HEK293 (cell line): ENCODE measurements around the gene BCR.

ENCODE experiments used
- ELK4 ChIP-seq: IDR thresholded peaks from 2 replicates; pipeline ENCODE4 v1.6.1; 2011; ENCODE audit warnings: mild to moderate bottlenecking, low read depth, low read length, borderline replicate concordance
- GLIS1 ChIP-seq: fragments of 450-650 bp; formaldehyde crosslinking; IDR thresholded peaks from 2 replicates; pipeline ENCODE4 v1.5.1; 2016; ENCODE audit warnings: missing biosample characterization, missing genetic modification characterization
- MZF1 ChIP-seq: fragments of 450-650 bp; formaldehyde crosslinking; IDR thresholded peaks from 2 replicates; pipeline ENCODE4 v1.5.1; 2017; ENCODE audit warnings: missing biosample characterization, missing genetic modification characterization, borderline replicate concordance
- PATZ1 ChIP-seq: fragments of 450-650 bp; formaldehyde crosslinking; IDR thresholded peaks from 2 replicates; pipeline ENCODE4 v1.5.1; 2016; ENCODE audit warnings: missing biosample characterization, missing genetic modification characterization
- SP2 ChIP-seq: fragments of 450-650 bp; formaldehyde crosslinking; IDR thresholded peaks from 2 replicates; pipeline ENCODE4 v1.5.1; 2016; ENCODE audit warnings: missing biosample characterization, missing genetic modification characterization
- SP7 ChIP-seq: fragments of 450-650 bp; formaldehyde crosslinking; IDR thresholded peaks from 2 replicates; pipeline ENCODE4 v1.5.1; 2016; ENCODE audit warnings: missing biosample characterization, missing genetic modification characterization
- ZNF133 ChIP-seq: fragments of 450-650 bp; formaldehyde crosslinking; IDR thresholded peaks from 2 replicates; pipeline ENCODE4 v1.5.1; 2016; ENCODE audit warnings: missing biosample characterization, missing genetic modification characterization
- ZNF280D ChIP-seq: fragments of 450-650 bp; formaldehyde crosslinking; IDR thresholded peaks from 2 replicates; pipeline ENCODE4 v1.5.1; 2016; ENCODE audit warnings: missing biosample characterization, missing genetic modification characterization
- ZNF335 ChIP-seq: fragments of 450-650 bp; formaldehyde crosslinking; conservative IDR thresholded peaks from 2 replicates; pipeline ENCODE4 v1.5.1; 2016; ENCODE audit warnings: missing biosample characterization, missing genetic modification characterization
- ZNF341 ChIP-seq: fragments of 450-650 bp; formaldehyde crosslinking; IDR thresholded peaks from 2 replicates; pipeline ENCODE4; 2016; ENCODE audit warnings: low read depth, missing biosample characterization, missing genetic modification characterization
- ZNF354C ChIP-seq: fragments of 450-650 bp; formaldehyde crosslinking; IDR thresholded peaks from 2 replicates; pipeline ENCODE4 v1.5.1; 2016; ENCODE audit warnings: missing biosample characterization, missing genetic modification characterization, low read depth, borderline replicate concordance
- ZNF513 ChIP-seq: fragments of 450-650 bp; IDR thresholded peaks from 2 replicates; pipeline ENCODE4 v1.5.1; 2018; ENCODE audit warnings: missing biosample characterization, missing genetic modification characterization
- ZNF624 ChIP-seq: fragments of 450-650 bp; formaldehyde crosslinking; IDR thresholded peaks from 2 replicates; pipeline ENCODE4 v1.5.1; 2017; ENCODE audit warnings: missing biosample characterization, missing genetic modification characterization
- ZNF704 ChIP-seq: fragments of 450-650 bp; formaldehyde crosslinking; IDR thresholded peaks from 2 replicates; pipeline ENCODE4 v1.5.1; 2016; ENCODE audit warnings: missing biosample characterization, missing genetic modification characterization
- TF ChIP-seq, protein P1 (sequence below): fragments of 450-650 bp; formaldehyde crosslinking; IDR thresholded peaks from 2 replicates; pipeline ENCODE4 v1.5.1; 2016; ENCODE audit warnings: missing biosample characterization, missing genetic modification characterization
- TF ChIP-seq, protein P2 (sequence below): fragments of 450-650 bp; formaldehyde crosslinking; IDR thresholded peaks from 2 replicates; pipeline ENCODE4 v1.5.1; 2017; ENCODE audit warnings: missing biosample characterization, missing genetic modification characterization
- TF ChIP-seq, protein P3 (sequence below): fragments of 450-650 bp; formaldehyde crosslinking; conservative IDR thresholded peaks from 2 replicates; pipeline ENCODE4 v1.5.1; 2016; ENCODE audit warnings: low read depth, missing biosample characterization, missing genetic modification characterization

The BCR gene

GRCh38 chr22:23219822-23220484 is 39.6 kb downstream of the BCR start (continued):
- TF ChIP-seq ZNF280D (tag by site-specific recombination) (no peak), PATZ1 (tag by site-specific recombination) (peak; percentile 56; the same call in 1 of the 2 replicates), MZF1 (no peak), ZNF704 (tag by site-specific recombination) (no peak), SP2 (tag by site-specific recombination) (0 out of 2 replicates have a peak, but pooled peaks have one; percentile 41), ZNF341 (peak; percentile 87), ZNF335 (tag by site-specific recombination) (no peak), SP7 (tag by site-specific recombination) (peak; percentile 42), ZNF133 (tag by site-specific recombination) (no peak), ZNF354C (tag by site-specific recombination) (no peak), ELK4 (no peak), ZNF513 (tag by site-specific recombination) (no peak), ZNF624 (tag by site-specific recombination) (no peak), GLIS1 (peak; percentile 41)
- TF ChIP-seq, protein P1, sequence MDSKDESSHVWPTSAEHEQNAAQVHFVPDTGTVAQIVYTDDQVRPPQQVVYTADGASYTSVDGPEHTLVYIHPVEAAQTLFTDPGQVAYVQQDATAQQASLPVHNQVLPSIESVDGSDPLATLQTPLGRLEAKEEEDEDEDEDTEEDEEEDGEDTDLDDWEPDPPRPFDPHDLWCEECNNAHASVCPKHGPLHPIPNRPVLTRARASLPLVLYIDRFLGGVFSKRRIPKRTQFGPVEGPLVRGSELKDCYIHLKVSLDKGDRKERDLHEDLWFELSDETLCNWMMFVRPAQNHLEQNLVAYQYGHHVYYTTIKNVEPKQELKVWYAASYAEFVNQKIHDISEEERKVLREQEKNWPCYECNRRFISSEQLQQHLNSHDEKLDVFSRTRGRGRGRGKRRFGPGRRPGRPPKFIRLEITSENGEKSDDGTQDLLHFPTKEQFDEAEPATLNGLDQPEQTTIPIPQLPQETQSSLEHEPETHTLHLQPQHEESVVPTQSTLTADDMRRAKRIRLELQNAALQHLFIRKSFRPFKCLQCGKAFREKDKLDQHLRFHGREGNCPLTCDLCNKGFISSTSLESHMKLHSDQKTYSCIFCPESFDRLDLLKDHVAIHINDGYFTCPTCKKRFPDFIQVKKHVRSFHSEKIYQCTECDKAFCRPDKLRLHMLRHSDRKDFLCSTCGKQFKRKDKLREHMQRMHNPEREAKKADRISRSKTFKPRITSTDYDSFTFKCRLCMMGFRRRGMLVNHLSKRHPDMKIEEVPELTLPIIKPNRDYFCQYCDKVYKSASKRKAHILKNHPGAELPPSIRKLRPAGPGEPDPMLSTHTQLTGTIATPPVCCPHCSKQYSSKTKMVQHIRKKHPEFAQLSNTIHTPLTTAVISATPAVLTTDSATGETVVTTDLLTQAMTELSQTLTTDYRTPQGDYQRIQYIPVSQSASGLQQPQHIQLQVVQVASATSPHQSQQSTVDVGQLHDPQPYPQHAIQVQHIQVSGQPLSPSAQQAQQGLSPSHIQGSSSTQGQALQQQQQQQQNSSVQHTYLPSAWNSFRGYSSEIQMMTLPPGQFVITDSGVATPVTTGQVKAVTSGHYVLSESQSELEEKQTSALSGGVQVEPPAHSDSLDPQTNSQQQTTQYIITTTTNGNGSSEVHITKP, result no peak
- TF ChIP-seq, protein P2, sequence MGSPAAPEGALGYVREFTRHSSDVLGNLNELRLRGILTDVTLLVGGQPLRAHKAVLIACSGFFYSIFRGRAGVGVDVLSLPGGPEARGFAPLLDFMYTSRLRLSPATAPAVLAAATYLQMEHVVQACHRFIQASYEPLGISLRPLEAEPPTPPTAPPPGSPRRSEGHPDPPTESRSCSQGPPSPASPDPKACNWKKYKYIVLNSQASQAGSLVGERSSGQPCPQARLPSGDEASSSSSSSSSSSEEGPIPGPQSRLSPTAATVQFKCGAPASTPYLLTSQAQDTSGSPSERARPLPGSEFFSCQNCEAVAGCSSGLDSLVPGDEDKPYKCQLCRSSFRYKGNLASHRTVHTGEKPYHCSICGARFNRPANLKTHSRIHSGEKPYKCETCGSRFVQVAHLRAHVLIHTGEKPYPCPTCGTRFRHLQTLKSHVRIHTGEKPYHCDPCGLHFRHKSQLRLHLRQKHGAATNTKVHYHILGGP (tag by site-specific recombination), result no peak
- TF ChIP-seq, protein P3, sequence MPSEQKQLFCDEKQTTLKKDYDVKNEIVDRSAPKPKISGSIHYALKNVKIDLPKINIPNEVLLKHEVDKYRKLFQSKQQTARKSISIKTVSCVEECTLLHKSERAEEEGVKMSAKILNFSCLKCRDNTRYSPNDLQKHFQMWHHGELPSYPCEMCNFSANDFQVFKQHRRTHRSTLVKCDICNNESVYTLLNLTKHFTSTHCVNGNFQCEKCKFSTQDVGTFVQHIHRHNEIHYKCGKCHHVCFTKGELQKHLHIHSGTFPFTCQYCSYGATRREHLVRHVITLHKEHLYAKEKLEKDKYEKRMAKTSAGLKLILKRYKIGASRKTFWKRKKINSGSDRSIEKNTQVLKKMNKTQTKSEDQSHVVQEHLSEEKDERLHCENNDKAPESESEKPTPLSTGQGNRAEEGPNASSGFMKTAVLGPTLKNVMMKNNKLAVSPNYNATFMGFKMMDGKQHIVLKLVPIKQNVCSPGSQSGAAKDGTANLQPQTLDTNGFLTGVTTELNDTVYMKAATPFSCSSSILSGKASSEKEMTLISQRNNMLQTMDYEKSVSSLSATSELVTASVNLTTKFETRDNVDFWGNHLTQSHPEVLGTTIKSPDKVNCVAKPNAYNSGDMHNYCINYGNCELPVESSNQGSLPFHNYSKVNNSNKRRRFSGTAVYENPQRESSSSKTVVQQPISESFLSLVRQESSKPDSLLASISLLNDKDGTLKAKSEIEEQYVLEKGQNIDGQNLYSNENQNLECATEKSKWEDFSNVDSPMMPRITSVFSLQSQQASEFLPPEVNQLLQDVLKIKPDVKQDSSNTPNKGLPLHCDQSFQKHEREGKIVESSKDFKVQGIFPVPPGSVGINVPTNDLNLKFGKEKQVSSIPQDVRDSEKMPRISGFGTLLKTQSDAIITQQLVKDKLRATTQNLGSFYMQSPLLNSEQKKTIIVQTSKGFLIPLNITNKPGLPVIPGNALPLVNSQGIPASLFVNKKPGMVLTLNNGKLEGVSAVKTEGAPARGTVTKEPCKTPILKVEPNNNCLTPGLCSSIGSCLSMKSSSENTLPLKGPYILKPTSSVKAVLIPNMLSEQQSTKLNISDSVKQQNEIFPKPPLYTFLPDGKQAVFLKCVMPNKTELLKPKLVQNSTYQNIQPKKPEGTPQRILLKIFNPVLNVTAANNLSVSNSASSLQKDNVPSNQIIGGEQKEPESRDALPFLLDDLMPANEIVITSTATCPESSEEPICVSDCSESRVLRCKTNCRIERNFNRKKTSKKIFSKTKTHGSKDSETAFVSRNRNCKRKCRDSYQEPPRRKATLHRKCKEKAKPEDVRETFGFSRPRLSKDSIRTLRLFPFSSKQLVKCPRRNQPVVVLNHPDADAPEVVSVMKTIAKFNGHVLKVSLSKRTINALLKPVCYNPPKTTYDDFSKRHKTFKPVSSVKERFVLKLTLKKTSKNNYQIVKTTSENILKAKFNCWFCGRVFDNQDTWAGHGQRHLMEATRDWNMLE (tag by site-specific recombination), result no peak
